Measurements from ENCODE around the gene PLK5. TPM values are rescaled to one million over a fixed set of nuclear protein-coding genes. Genes with fewer than 3 reads are reported as not detected.

Gene PLK5
- total and polyA plus RNA-seq, 2 donors (not counting 1 experiment from before 2014, with no cell fraction given) = not detected

- DNase-seq (no peak), ATAC-seq (ENCODE audit: low read depth) (no peak)
- no peak for TF ChIP-seq CTCF (IDR thresholded peaks at IDR 0.05)
- no peak for TF ChIP-seq EZH2 (IDR thresholded peaks at IDR 0.05; ENCODE audit: borderline replicate concordance, insufficient read depth, low read depth, low read length, poor library complexity, severe bottlenecking)
- H3K9me3 Mint-ChIP-seq (ENCODE audit: insufficient read depth) = no peaks in the 10 kb centered on the region
- no peak overlapping the region for H3K9ac ChIP-seq (ENCODE audit: low read length)
- H3K4me2 ChIP-seq (replicated peaks; ENCODE audit: low read depth, low read length, poor library complexity, severe bottlenecking) = no peak overlapping the region
- CTCF ChIA-PET = no interaction called here
- peaks cover 5% of the 10 kb centered on the region for H3K4me1 Mint-ChIP-seq
- POLR2A ChIA-PET = no interaction called here
- H3K27me3 ChIP-seq (replicated peaks in 1 of 4; ENCODE audit: control extremely low read depth in 1 of 4, control insufficient read depth in 3 of 4, insufficient read depth in 4 of 4, low read length in 3 of 4) = no peaks in the 10 kb centered on the region
- no peak overlapping the region for H3K4me3 Mint-ChIP-seq
- no peak overlapping the region for H3K27ac ChIP-seq (ENCODE audit: low read length in 2 of 2)
- no peak overlapping the region for H3K27ac Mint-ChIP-seq
- 95% methylated on average over 13 of the region's 13 CpGs for WGBS (ENCODE audit: insufficient coverage)
- no peak overlapping the region for H3K4me3 ChIP-seq (ENCODE audit: control extremely low read depth in 1 of 5, extremely low read depth in 1 of 5, insufficient read depth in 1 of 5, low read depth in 2 of 5, low read length in 4 of 5)
- H3K79me2 ChIP-seq (ENCODE audit: control insufficient read depth, insufficient read depth, low read length) = peaks cover 93% of the 10 kb centered on the region
- no peak overlapping the region for H2AFZ ChIP-seq (ENCODE audit: insufficient read depth, low read depth, low read length, poor library complexity, severe bottlenecking)
- peaks cover 0 to 39% of the 10 kb centered on the region in 2 experiments for H3K36me3 ChIP-seq (replicated peaks in 1 of 2; ENCODE audit: control extremely low read depth in 1 of 2, control insufficient read depth in 1 of 2, extremely low read depth in 1 of 2, insufficient read depth in 2 of 2, low read length in 1 of 2)
- intact Hi-C loops (cut with micrococcal nuclease) = no loop called here
- peaks cover 0 to under 1% of the 10 kb centered on the region in 2 donors for H3K4me1 ChIP-seq (ENCODE audit: control insufficient read depth in 2 of 2, insufficient read depth in 2 of 2, low read length in 2 of 2)
- no peaks in the 10 kb centered on the region for H3K27me3 Mint-ChIP-seq
- H3K9me3 ChIP-seq (ENCODE audit: control extremely low read depth in 1 of 3, control insufficient read depth in 2 of 3, insufficient read depth in 1 of 3, low read length in 2 of 3) = no peaks in the 10 kb centered on the region
- H4K20me1 ChIP-seq (ENCODE audit: control insufficient read depth, insufficient read depth, low read length, poor library complexity, severe bottlenecking) = peaks cover 69% of the 10 kb centered on the region
Observed at GRCh38 chr19:1585243-1585580, 61.3 kb downstream of the PLK5 start.

Small RNA genes within 50 kb of the gene (small RNA-seq; reads per million reads assigned to genes)
- gene AC005943.2 (ENCODE audit: insufficient read length, low read depth, low replicate concordance) = not detected
- gene RN7SL477P (ENCODE audit: insufficient read length, low read depth, low replicate concordance) = not detected

Other genes starting within 250 kb of the PLK5 start
- 34.5 and 41.1 TPM in 2 replicates for gene FAM174C, start 248.5 kb upstream of the PLK5 start, total RNA-seq
- 45.1 and 70.6 TPM in 2 replicates for gene FAM174C, start 248.5 kb upstream of the PLK5 start, polyA plus RNA-seq
- not detected in 2 replicates for gene EFNA2, start 238.2 kb upstream of the PLK5 start, total RNA-seq
- gene EFNA2, start 238.2 kb upstream of the PLK5 start, polyA plus RNA-seq = not detected in 2 replicates
- gene NDUFS7, start 140.2 kb upstream of the PLK5 start, total RNA-seq = 58.8 and 59.0 TPM in 2 replicates
- gene NDUFS7, start 140.2 kb upstream of the PLK5 start, polyA plus RNA-seq = 84.5 and 141 TPM in 2 replicates
- 8.8 and 9.0 TPM in 2 replicates for gene GAMT, start 122.5 kb upstream of the PLK5 start, total RNA-seq
- gene GAMT, start 122.5 kb upstream of the PLK5 start, polyA plus RNA-seq = 11.4 and 12.1 TPM in 2 replicates
- 119 and 125 TPM in 2 replicates for gene DAZAP1, start 116.5 kb upstream of the PLK5 start, total RNA-seq
- 54.8 and 66.4 TPM in 2 replicates for gene DAZAP1, start 116.5 kb upstream of the PLK5 start, polyA plus RNA-seq
- gene RPS15, start 85.7 kb upstream of the PLK5 start, total RNA-seq = 1,488 and 1,520 TPM in 2 replicates
- gene RPS15, start 85.7 kb upstream of the PLK5 start, polyA plus RNA-seq = 6,007 and 10,599 TPM in 2 replicates
- 0.12 and 0.15 TPM in 2 replicates for gene APC2, start 74.0 kb upstream of the PLK5 start, total RNA-seq
- 0.07 and 0.16 TPM in 2 replicates for gene APC2, start 74.0 kb upstream of the PLK5 start, polyA plus RNA-seq
- 68.1 and 68.3 TPM in 2 replicates for gene C19orf25, start 44.9 kb upstream of the PLK5 start, total RNA-seq
- 25.9 and 34.2 TPM in 2 replicates for gene C19orf25, start 44.9 kb upstream of the PLK5 start, polyA plus RNA-seq
- gene PCSK4, start 33.7 kb upstream of the PLK5 start, total RNA-seq = 1.3 and 1.7 TPM in 2 replicates
- gene PCSK4, start 33.7 kb upstream of the PLK5 start, polyA plus RNA-seq = 1.1 and 1.9 TPM in 2 replicates
- gene REEP6, start 32.9 kb upstream of the PLK5 start, total RNA-seq = 0.66 and 1.1 TPM in 2 replicates
- gene REEP6, start 32.9 kb upstream of the PLK5 start, polyA plus RNA-seq = 0.46 and 0.64 TPM in 2 replicates
- not detected in 2 replicates for gene ADAMTSL5, start 11.1 kb upstream of the PLK5 start, total RNA-seq
- gene ADAMTSL5, start 11.1 kb upstream of the PLK5 start, polyA plus RNA-seq = 0.09 and 0.56 TPM in 2 replicates
- 3.0 and 4.2 TPM in 2 replicates for gene MEX3D, start 44.2 kb downstream of the PLK5 start, total RNA-seq
- 0.69 and 0.73 TPM in 2 replicates for gene MEX3D, start 44.2 kb downstream of the PLK5 start, polyA plus RNA-seq
- 84.6 and 87.6 TPM in 2 replicates for gene MBD3, start 68.8 kb downstream of the PLK5 start, total RNA-seq
- 48.1 and 60.7 TPM in 2 replicates for gene MBD3, start 68.8 kb downstream of the PLK5 start, polyA plus RNA-seq
- 66.8 and 73.7 TPM in 2 replicates for gene UQCR11, start 81.4 kb downstream of the PLK5 start, total RNA-seq
- 41.2 and 59.5 TPM in 2 replicates for gene UQCR11, start 81.4 kb downstream of the PLK5 start, polyA plus RNA-seq
- 263 and 278 TPM in 2 replicates for gene TCF3, start 128.5 kb downstream of the PLK5 start, total RNA-seq
- 574 and 588 TPM in 2 replicates for gene TCF3, start 128.5 kb downstream of the PLK5 start, polyA plus RNA-seq
- not detected in 2 replicates for gene ONECUT3, start 229.4 kb downstream of the PLK5 start, total RNA-seq
- not detected in 2 replicates for gene ONECUT3, start 229.4 kb downstream of the PLK5 start, polyA plus RNA-seq